Measurements from ENCODE around the gene PPP2R5B.

Gene PPP2R5B

GRCh38 chr11:64905516-64906313 lies 18.8 kb upstream of the PPP2R5B start:
- no peak for TF ChIP-seq CTCF (IDR thresholded peaks at IDR 0.05; ENCODE audit: low read depth, low read length)
- in situ Hi-C loops (cut with HindIII; ENCODE audit: low sequenced_read_pairs) = no loop called here
- H3K4me3 ChIP-seq (ENCODE audit: low read depth, low read length) = no peak overlapping the region
- DNase-seq (ENCODE audit: low read depth, low spot score) = no peak

- DNase-seq (ENCODE audit: low read depth, low spot score) = no peak
- in situ Hi-C loops (cut with HindIII; ENCODE audit: low sequenced_read_pairs) = no loop called here
- no peak overlapping the region for H3K4me3 ChIP-seq (ENCODE audit: low read depth, low read length)
- TF ChIP-seq CTCF (IDR thresholded peaks at IDR 0.05; ENCODE audit: low read depth, low read length) = no peak
These were observed 18.2 kb upstream of the PPP2R5B start for GRCh38 chr11:64906314-64906635.

DNA sequence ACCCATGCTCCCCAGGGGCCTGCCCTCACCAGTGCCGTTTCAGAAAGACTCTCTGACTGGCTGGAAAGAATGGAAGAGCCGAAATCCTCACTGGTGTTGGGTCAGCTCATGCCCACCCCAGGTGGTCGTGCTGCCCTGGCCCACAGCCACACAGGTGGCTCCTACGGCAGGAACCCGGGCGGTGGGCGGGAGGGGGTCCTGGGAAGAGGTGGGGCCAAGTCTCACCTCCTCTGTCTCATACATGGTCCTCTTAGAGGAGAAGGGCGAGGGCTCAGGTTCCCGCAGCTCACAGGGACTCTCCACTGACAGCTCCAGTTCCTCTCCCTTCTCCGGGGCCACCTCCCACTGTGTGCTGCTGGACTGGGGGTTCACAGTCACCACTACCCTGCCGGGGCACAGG lies 15.7 kb upstream of the PPP2R5B start:
- DNase-seq (ENCODE audit: low read depth, low spot score) = no peak
- no peak for TF ChIP-seq CTCF (IDR thresholded peaks at IDR 0.05; ENCODE audit: low read depth, low read length)
- H3K4me3 ChIP-seq (ENCODE audit: low read depth, low read length) = no peak overlapping the region
- in situ Hi-C loops (cut with HindIII; ENCODE audit: low sequenced_read_pairs) = no loop called here

- no peak for TF ChIP-seq CTCF (IDR thresholded peaks at IDR 0.05; ENCODE audit: low read depth, low read length)
- H3K4me3 ChIP-seq (ENCODE audit: low read depth, low read length) = no peak overlapping the region
- in situ Hi-C loops (cut with HindIII; ENCODE audit: low sequenced_read_pairs) = no loop called here
- DNase-seq (ENCODE audit: low read depth, low spot score) = no peak
These were observed 14.7 kb upstream of the PPP2R5B start for GRCh38 chr11:64909653-64910343.

DNA sequence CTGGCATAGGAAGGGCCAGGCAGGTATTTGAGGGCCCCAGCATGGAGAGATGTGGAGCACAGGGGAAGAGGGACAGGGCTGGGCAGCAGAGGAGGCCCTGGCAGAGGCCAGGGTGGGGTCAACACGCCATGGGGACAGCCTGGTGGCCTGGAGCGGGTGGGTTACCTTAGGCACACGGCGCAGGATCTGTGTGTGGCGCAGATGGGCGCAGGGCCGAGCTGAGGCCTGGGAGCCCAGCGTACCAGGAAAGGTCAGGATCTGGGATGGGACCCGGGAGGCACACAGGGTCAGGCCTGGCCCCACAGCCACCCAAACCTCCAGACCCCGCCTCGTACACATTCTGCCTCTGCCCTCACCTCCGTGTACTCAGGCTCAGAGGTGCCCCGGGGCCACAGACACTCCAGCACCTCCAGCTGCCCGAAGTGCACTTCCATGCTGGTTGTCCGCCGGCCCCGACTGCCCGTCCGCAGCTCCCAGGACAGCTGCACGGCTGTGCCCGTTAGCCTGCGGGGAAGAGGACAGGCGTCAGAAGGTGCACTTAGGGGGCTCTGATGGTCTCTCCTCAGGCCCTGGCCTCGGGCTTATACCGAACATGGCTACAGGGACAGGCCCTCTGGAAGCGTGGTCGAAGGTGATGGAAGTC lies 13.9 kb upstream of the PPP2R5B start:
- no peak overlapping the region for H3K4me3 ChIP-seq (ENCODE audit: low read depth, low read length)
- no peak for TF ChIP-seq CTCF (IDR thresholded peaks at IDR 0.05; ENCODE audit: low read depth, low read length)
- in situ Hi-C loops (cut with HindIII; ENCODE audit: low sequenced_read_pairs) = no loop called here
- no peak for DNase-seq (ENCODE audit: low read depth, low spot score)

DNA sequence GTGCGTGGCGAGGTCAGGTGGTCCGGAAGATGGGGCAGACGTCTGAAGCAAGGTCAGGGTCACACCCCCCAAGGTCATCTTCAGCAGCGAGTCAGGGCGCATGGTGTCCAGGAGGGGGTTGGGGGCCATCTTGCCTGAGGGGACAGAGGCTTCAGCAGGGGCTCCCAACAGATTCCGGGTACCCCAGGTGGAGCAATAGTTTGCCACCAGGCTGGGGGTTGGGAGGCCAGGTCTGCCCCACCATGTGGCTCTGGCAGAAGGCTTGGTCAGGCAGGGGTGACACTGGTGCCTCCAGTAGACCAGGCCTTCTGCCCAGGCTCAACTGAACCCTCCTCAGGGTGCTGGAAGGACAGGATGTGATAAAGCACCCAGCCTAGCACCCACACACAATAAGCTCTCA lies 13.3 kb upstream of the PPP2R5B start:
- in situ Hi-C loops (cut with HindIII; ENCODE audit: low sequenced_read_pairs) = no loop called here
- no peak overlapping the region for H3K4me3 ChIP-seq (ENCODE audit: low read depth, low read length)
- no peak for DNase-seq (ENCODE audit: low read depth, low spot score)
- no peak for TF ChIP-seq CTCF (IDR thresholded peaks at IDR 0.05; ENCODE audit: low read depth, low read length)

All from astrocyte of the spinal cord (primary cell).